Trophoblast cell (in vitro differentiated cells and primary cell): Measurements from ENCODE around the gene PACSIN3.
"Not testable (repeated sequence)": the region's sequence is repeated elsewhere in the genome, so short reads cannot be mapped to it uniquely, and the experiment has no call there.

Source experiments
- DNase-seq, 2 donors: peaks; one replicate each; pipeline ENCODE4 v3.0.0-alpha.2; 2016
- H2AFZ ChIP-seq: 2 replicates; pipeline ENCODE4 v1.6.1; 2013; ENCODE audit warnings: low read length, moderate library complexity, mild to moderate bottlenecking; ENCODE audit not compliant: insufficient read depth, poor library complexity
- H2AK5ac ChIP-seq: 2 replicates; pipeline ENCODE4 v1.6.1; 2013; ENCODE audit warnings: mild to moderate bottlenecking, low read length
- H2BK120ac ChIP-seq: 2 replicates; pipeline ENCODE4 v1.6.1; 2013; ENCODE audit warnings: low read length, mild to moderate bottlenecking, moderate library complexity; ENCODE audit not compliant: insufficient read depth, poor library complexity
- H2BK12ac ChIP-seq: 2 replicates; pipeline ENCODE4 v1.6.1; 2013; ENCODE audit warnings: mild to moderate bottlenecking, low read length, moderate library complexity
- H2BK5ac ChIP-seq: 2 replicates; pipeline ENCODE4 v1.6.1; 2013; ENCODE audit warnings: low read length, low read depth, moderate library complexity, mild to moderate bottlenecking; ENCODE audit not compliant: poor library complexity
- H3K14ac ChIP-seq: 2 replicates; pipeline ENCODE4 v1.6.1; 2013; ENCODE audit warnings: mild to moderate bottlenecking, low read length
- H3K18ac ChIP-seq: 2 replicates; pipeline ENCODE4 v1.6.1; 2013; ENCODE audit warnings: mild to moderate bottlenecking, low read length
- H3K23ac ChIP-seq: 2 replicates; pipeline ENCODE4 v1.6.1; 2013; ENCODE audit warnings: low read length
- H3K27ac ChIP-seq: 2 replicates; pipeline ENCODE4 v1.5.1; 2013; ENCODE audit warnings: low read depth, mild to moderate bottlenecking, inconsistent platforms, low read length, moderate library complexity
- H3K27me3 ChIP-seq: 2 replicates; pipeline ENCODE4 v1.6.1; 2013; ENCODE audit warnings: inconsistent platforms, mild to moderate bottlenecking, low read length, moderate library complexity; ENCODE audit not compliant: insufficient read depth
- H3K36me3 ChIP-seq, 2 experiments: 1 replicate in 1 of 2; 2 replicates in 1 of 2; pipeline ENCODE4 v1.6.1; 2013; ENCODE audit warnings: low read length in 2 of 2, mild to moderate bottlenecking in 2 of 2, moderate library complexity in 1 of 2; ENCODE audit not compliant: insufficient read depth in 2 of 2, control insufficient read depth in 1 of 2
- H3K4ac ChIP-seq: 2 replicates; pipeline ENCODE4 v1.6.1; 2013; ENCODE audit warnings: low read depth, mild to moderate bottlenecking, low read length, moderate library complexity
- H3K4me1 ChIP-seq, 2 experiments: 1 replicate in 1 of 2; 2 replicates in 1 of 2; pipeline ENCODE4 v1.6.1; 2013; ENCODE audit warnings: low read length in 2 of 2, mild to moderate bottlenecking in 2 of 2, moderate library complexity in 1 of 2; ENCODE audit not compliant: insufficient read depth in 2 of 2, control insufficient read depth in 1 of 2
- H3K4me2 ChIP-seq: 2 replicates; pipeline ENCODE4 v1.6.1; 2013; ENCODE audit warnings: inconsistent platforms, mild to moderate bottlenecking, low read length, moderate library complexity
- H3K4me3 ChIP-seq: 2 replicates; pipeline ENCODE4 v1.5.1; 2013; ENCODE audit warnings: mild to moderate bottlenecking, low read depth, low read length, inconsistent platforms
- H3K79me1 ChIP-seq: one replicate; pipeline ENCODE4 v1.6.1; 2013; ENCODE audit warnings: low read length
- H3K79me2 ChIP-seq: 2 replicates; pipeline ENCODE4 v1.6.1; 2013; ENCODE audit warnings: low read length, mild to moderate bottlenecking; ENCODE audit not compliant: control insufficient read depth, insufficient read depth, poor library complexity
- H3K9ac ChIP-seq: 2 replicates; pipeline ENCODE4 v1.6.1; 2013; ENCODE audit warnings: mild to moderate bottlenecking, low read length
- H3K9me3 ChIP-seq: 2 replicates; pipeline ENCODE4 v1.6.1; 2013; ENCODE audit warnings: low read depth, mild to moderate bottlenecking, control low read depth, inconsistent platforms, low read length; ENCODE audit not compliant: insufficient read depth
- H4K12ac ChIP-seq: 2 replicates; pipeline ENCODE4 v1.6.1; 2013; ENCODE audit warnings: low read depth, mild to moderate bottlenecking, low read length, moderate library complexity
- H4K8ac ChIP-seq: 2 replicates; pipeline ENCODE4 v1.6.1; 2013; ENCODE audit warnings: low read depth, mild to moderate bottlenecking, low read length, moderate library complexity
- H4K91ac ChIP-seq: one replicate; pipeline ENCODE4 v1.6.1; 2013; ENCODE audit warnings: low read depth, mild to moderate bottlenecking, low read length, moderate library complexity
- WGBS: extraction: QIAGEN DNeasy Blood & Tissue Kit; methylation state at CpG from one replicate; pipeline ENCODE4 v1.1.7; 2013; ENCODE audit warnings: missing lambda C conversion rate; ENCODE audit not compliant: insufficient read length, insufficient coverage; ENCODE audit errors: extremely low coverage; 5-methylcytosine and 5-hydroxymethylcytosine counted together

PACSIN3 gene

GRCh38 chr11:47206577-47206976 is 20.3 kb upstream of the PACSIN3 start:
- not testable (repeated sequence) for H2BK12ac ChIP-seq, H3K23ac ChIP-seq, H2BK5ac ChIP-seq, H3K27ac ChIP-seq, H4K91ac ChIP-seq, DNase-seq, H3K4ac ChIP-seq, H3K4me3 ChIP-seq, H2AK5ac ChIP-seq, H3K18ac ChIP-seq, H3K27me3 ChIP-seq, H3K9ac ChIP-seq, H3K9me3 ChIP-seq, H3K4me1 ChIP-seq, H2AFZ ChIP-seq, H3K4me2 ChIP-seq, H3K36me3 ChIP-seq, H4K12ac ChIP-seq, H4K8ac ChIP-seq, H3K14ac ChIP-seq, H2BK120ac ChIP-seq, H3K79me1 ChIP-seq, H3K79me2 ChIP-seq
- WGBS: no CpG with 5 or more reads among the region's 5 CpGs

DNA sequence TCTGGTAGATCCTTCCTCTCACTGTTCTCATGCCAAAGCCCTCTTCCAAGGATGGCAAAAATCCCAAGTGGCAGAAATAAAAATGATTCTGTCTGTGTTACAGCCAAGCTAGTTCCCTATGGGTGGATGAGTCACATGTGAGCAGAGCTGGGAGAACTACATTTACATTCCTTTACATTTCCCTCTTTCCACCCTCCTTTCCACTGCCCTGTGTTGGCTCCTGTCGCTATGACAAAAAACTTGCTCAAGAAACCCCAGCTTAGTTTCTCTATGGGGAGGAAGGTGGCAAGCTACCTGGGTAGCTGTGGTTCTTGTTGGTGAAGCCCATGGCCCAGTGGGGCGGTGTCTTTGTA is 18.4 kb upstream of the PACSIN3 start:
- no peak overlapping the region for H3K9ac ChIP-seq
- H3K4me1 ChIP-seq: peaks cover 3 to 6% of the 10 kb centered on the region in 2 experiments
- H4K8ac ChIP-seq: no peak overlapping the region
- H3K4ac ChIP-seq: no peak overlapping the region
- H2BK12ac ChIP-seq: peak overlapping the region; percentile 71
- no CpG with 5 or more reads among the region's 2 CpGs for WGBS
- H3K4me3 ChIP-seq: no peak overlapping the region
- H3K79me1 ChIP-seq: no peaks in the 10 kb centered on the region
- no peaks in the 10 kb centered on the region for H3K9me3 ChIP-seq
- H3K79me2 ChIP-seq: no peaks in the 10 kb centered on the region
- H2BK120ac ChIP-seq: no peak overlapping the region
- H2BK5ac ChIP-seq: no peak overlapping the region
- no peak overlapping the region for H3K23ac ChIP-seq
- DNase-seq: peak; percentile 52 to 77
- no peak overlapping the region for H2AK5ac ChIP-seq
- H3K27ac ChIP-seq: no peak overlapping the region
- H3K36me3 ChIP-seq: no peaks in the 10 kb centered on the region
- H4K91ac ChIP-seq: no peak overlapping the region
- peak overlapping the region; percentile 57 for H3K18ac ChIP-seq
- peak overlapping the region; percentile 20 for H3K4me2 ChIP-seq
- no peak overlapping the region for H2AFZ ChIP-seq
- no peak overlapping the region for H4K12ac ChIP-seq
- no peak overlapping the region for H3K14ac ChIP-seq
- no peaks in the 10 kb centered on the region for H3K27me3 ChIP-seq

DNA sequence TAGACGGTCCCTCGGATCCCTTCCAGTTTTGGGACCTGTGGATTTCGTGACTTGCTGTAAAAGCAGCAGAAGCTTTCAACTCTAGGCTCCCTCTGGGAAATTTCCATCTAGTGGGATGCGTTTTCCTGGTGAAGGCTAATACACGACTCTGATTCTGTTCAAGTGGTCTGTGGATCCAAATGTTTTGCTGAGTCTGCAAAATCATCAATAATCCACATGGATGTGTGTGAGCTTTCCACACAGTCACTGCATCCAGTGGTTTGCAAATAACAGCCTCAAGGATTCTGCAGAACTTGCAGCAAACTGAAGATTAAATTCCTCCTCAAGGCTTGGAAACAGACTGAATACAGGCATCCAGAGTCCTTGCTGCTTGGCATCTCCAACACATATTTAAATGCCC is 16.3 kb upstream of the PACSIN3 start:
- DNase-seq: no peak
- no peaks in the 10 kb centered on the region for H3K27me3 ChIP-seq
- H3K4me1 ChIP-seq: peaks cover 3 to 6% of the 10 kb centered on the region in 2 experiments
- H3K4me2 ChIP-seq: no peak overlapping the region
- H2BK5ac ChIP-seq: no peak overlapping the region
- H4K91ac ChIP-seq: no peak overlapping the region
- no peak overlapping the region for H3K4ac ChIP-seq
- no peaks in the 10 kb centered on the region for H3K36me3 ChIP-seq
- no peak overlapping the region for H3K27ac ChIP-seq
- H2BK12ac ChIP-seq: no peak overlapping the region
- H2AFZ ChIP-seq: no peak overlapping the region
- H3K18ac ChIP-seq: no peak overlapping the region
- no peak overlapping the region for H2AK5ac ChIP-seq
- no CpG with 5 or more reads among the region's 5 CpGs for WGBS
- no peaks in the 10 kb centered on the region for H3K79me1 ChIP-seq
- H2BK120ac ChIP-seq: no peak overlapping the region
- no peak overlapping the region for H3K14ac ChIP-seq
- no peak overlapping the region for H4K12ac ChIP-seq
- no peak overlapping the region for H3K9ac ChIP-seq
- H3K4me3 ChIP-seq: no peak overlapping the region
- no peak overlapping the region for H4K8ac ChIP-seq
- no peaks in the 10 kb centered on the region for H3K9me3 ChIP-seq
- no peak overlapping the region for H3K23ac ChIP-seq
- H3K79me2 ChIP-seq: no peaks in the 10 kb centered on the region

- no peak overlapping the region for H3K4me3 ChIP-seq
- no CpG with 5 or more reads among the region's 4 CpGs for WGBS
- H3K18ac ChIP-seq: no peak overlapping the region
- no peak overlapping the region for H2BK120ac ChIP-seq
- no peak overlapping the region for H3K27ac ChIP-seq
- no peak overlapping the region for H2AK5ac ChIP-seq
- no peaks in the 10 kb centered on the region for H3K36me3 ChIP-seq
- H3K79me2 ChIP-seq: no peaks in the 10 kb centered on the region
- H2AFZ ChIP-seq: no peak overlapping the region
- no peak overlapping the region for H2BK12ac ChIP-seq
- H4K8ac ChIP-seq: no peak overlapping the region
- H3K4me1 ChIP-seq: peaks cover 3 to 6% of the 10 kb centered on the region in 2 experiments
- no peak overlapping the region for H2BK5ac ChIP-seq
- DNase-seq: no peak
- H3K79me1 ChIP-seq: no peaks in the 10 kb centered on the region
- no peak overlapping the region for H3K4ac ChIP-seq
- no peaks in the 10 kb centered on the region for H3K27me3 ChIP-seq
- no peak overlapping the region for H4K91ac ChIP-seq
- H3K9ac ChIP-seq: no peak overlapping the region
- H3K23ac ChIP-seq: no peak overlapping the region
- no peak overlapping the region for H3K4me2 ChIP-seq
- H3K9me3 ChIP-seq: no peaks in the 10 kb centered on the region
- H3K14ac ChIP-seq: no peak overlapping the region
- H4K12ac ChIP-seq: no peak overlapping the region
Measured at GRCh38 chr11:47201015-47201414, 14.8 kb upstream of the PACSIN3 start.
